Ishikawa (cell line): ENCODE results near the gene FAM81A.

Experiments used
- CEBPB ChIP-seq: IDR thresholded peaks from 2 replicates; pipeline ENCODE4 v1.6.1; 2012
- EGR1 ChIP-seq: IDR thresholded peaks from 2 replicates; pipeline ENCODE4 v1.6.1; 2012
- NFIC ChIP-seq: IDR thresholded peaks from 2 replicates; pipeline ENCODE4 v1.6.1; 2012
- RAD21 ChIP-seq: IDR thresholded peaks from 2 replicates; pipeline ENCODE4 v1.6.1; 2012; ENCODE audit warnings: low read depth
- REST ChIP-seq: IDR thresholded peaks from 2 replicates; pipeline ENCODE4 v1.6.1; 2012; ENCODE audit warnings: low read depth, mild to moderate bottlenecking
- TAF1 ChIP-seq: IDR thresholded peaks from 2 replicates; pipeline ENCODE4 v1.6.1; 2012; ENCODE audit warnings: low read depth, mild to moderate bottlenecking
- TCF12 ChIP-seq: IDR thresholded peaks from 2 replicates; pipeline ENCODE4 v1.6.1; 2012; ENCODE audit warnings: low read depth
- TEAD4 ChIP-seq: IDR thresholded peaks from 2 replicates; pipeline ENCODE4 v1.6.1; 2012
- TF ChIP-seq, protein P1 (sequence below): IDR thresholded peaks from 2 replicates; pipeline ENCODE4 v1.6.1; 2012

DNA sequence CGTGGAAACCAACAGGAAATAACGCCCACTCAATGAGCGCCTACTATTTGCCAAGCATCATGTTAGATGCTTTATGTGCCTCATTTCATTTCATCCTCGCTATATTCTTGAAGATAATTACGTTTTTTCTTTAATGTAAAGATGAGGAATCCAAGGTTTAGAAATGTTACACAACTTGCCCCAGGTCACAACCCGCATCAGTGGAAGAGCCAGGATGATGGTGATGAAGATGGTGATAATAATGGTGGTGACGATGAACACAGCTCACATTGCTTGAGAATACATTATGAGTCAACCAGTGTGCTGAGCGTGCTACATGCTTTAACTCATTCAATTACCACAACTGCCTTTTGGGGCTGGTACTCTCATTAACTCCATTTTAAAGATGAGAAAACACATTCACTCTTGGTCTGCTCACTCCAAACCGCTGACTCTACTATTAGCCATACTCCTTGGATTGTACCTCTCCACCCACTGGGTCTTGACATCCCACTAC is 43.8 kb upstream of the FAM81A start:
- TF ChIP-seq TEAD4 (no peak), EGR1 (no peak), RAD21 (no peak), CEBPB (no peak), REST (no peak), NFIC (no peak), TCF12 (no peak), TAF1 (no peak)
- TF ChIP-seq, protein P1, sequence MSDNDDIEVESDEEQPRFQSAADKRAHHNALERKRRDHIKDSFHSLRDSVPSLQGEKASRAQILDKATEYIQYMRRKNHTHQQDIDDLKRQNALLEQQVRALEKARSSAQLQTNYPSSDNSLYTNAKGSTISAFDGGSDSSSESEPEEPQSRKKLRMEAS: no peak
